ENCODE data around the gene CABLES1. TPM values are rescaled to one million over a fixed set of nuclear protein-coding genes. Genes with fewer than 3 reads are reported as not detected.

Gene CABLES1
- total and polyA plus RNA-seq, 2 of the 8 experiments (the other 6 are each of a cell fraction or from before 2014, with no cell fraction given), result 9.2 to 26.4 TPM

- no peak overlapping the region for H2BK120ac ChIP-seq (replicated peaks; ENCODE audit: low read depth, low read length)
- H3K4me3 ChIP-seq (ENCODE audit: extremely low read depth in 1 of 4, insufficient read depth in 2 of 4, low read depth in 3 of 4, low read length in 4 of 4), result no peak overlapping the region
- no peak overlapping the region for H2BK15ac ChIP-seq (ENCODE audit: low read length)
- no peak overlapping the region for H3K27ac ChIP-seq (ENCODE audit: low read depth, low read length)
- FAIRE-seq, result no peak
- ChIA-PET POLR2A (ENCODE audit: partially characterized antibody) (no interaction called here), CTCF (ENCODE audit: partially characterized antibody) (interaction anchor here (2.4 kb wide), 1 partner anchor 10 kb away, joined by 13 read pairs; no protein-coding TSS in a partner anchor)
- H3K27me3 ChIP-seq (replicated peaks in 1 of 4; ENCODE audit: control insufficient read depth in 3 of 4, extremely low read depth in 1 of 4, insufficient read depth in 3 of 4, low read length in 3 of 4), result no peaks in the 10 kb centered on the region
- H3K56ac ChIP-seq (replicated peaks; ENCODE audit: insufficient read length, low read depth, low read length), result no peak overlapping the region
- H3K79me2 ChIP-seq (ENCODE audit: control insufficient read depth in 1 of 2, insufficient read depth in 2 of 2, low read length in 2 of 2), result no peaks in the 10 kb centered on the region
- no peak overlapping the region for H4K91ac ChIP-seq (replicated peaks; ENCODE audit: insufficient read length, low read length)
- no peak overlapping the region for H3K4me2 ChIP-seq (ENCODE audit: insufficient read depth in 1 of 2, low read depth in 2 of 2, low read length in 2 of 2)
- no peak overlapping the region for H2AFZ ChIP-seq (ENCODE audit: low read length)
- 92% methylated on average over 11 of the region's 11 CpGs; no CpG with 5 or more reads in 1 of the 2 experiments for WGBS, 2 experiments (ENCODE audit: extremely low coverage in 1 of 2, insufficient coverage in 1 of 2, insufficient read length in 1 of 2, insufficient replicate concordance in 2 of 2, low coverage in 1 of 2, low lambda C conversion rate in 2 of 2, missing lambda C conversion rate in 1 of 2)
- no peak overlapping the region for H3K23ac ChIP-seq (ENCODE audit: insufficient read length)
- H3K9me3 ChIP-seq (ENCODE audit: insufficient read depth in 2 of 2, low read depth in 1 of 2, low read length in 1 of 2), result no peaks in the 10 kb centered on the region
- no peak overlapping the region for H2AK5ac ChIP-seq (ENCODE audit: low read depth, low read length)
- no peaks in the 10 kb centered on the region for H3K79me1 ChIP-seq (ENCODE audit: low read depth, low read length)
- no peak overlapping the region for H2BK20ac ChIP-seq (ENCODE audit: low read length)
- H2BK5ac ChIP-seq (ENCODE audit: low read depth, low read length), result no peak overlapping the region
- no peak overlapping the region for H3K18ac ChIP-seq (ENCODE audit: extremely low read depth, low read length)
- no peaks in the 10 kb centered on the region for H3K4me1 ChIP-seq (replicated peaks in 1 of 4; ENCODE audit: control insufficient read depth in 3 of 4, insufficient read depth in 4 of 4, low read length in 3 of 4)
- no peaks in the 10 kb centered on the region; the same call in 1 of the 2 replicates for H3K23me2 ChIP-seq (ENCODE audit: low read depth, low read length)
- H3K14ac ChIP-seq (ENCODE audit: insufficient read length), result no peak overlapping the region
- H4K5ac ChIP-seq (ENCODE audit: insufficient read length, low read depth, low read length), result no peak overlapping the region
- H3K9ac ChIP-seq (replicated peaks in 1 of 4; ENCODE audit: extremely low read depth in 1 of 4, low read depth in 3 of 4, low read length in 3 of 4), result no peak overlapping the region
- peaks cover 0 to 2% of the 10 kb centered on the region in 2 experiments for H4K20me1 ChIP-seq (replicated peaks in 1 of 2; ENCODE audit: control insufficient read depth in 1 of 2, insufficient read depth in 2 of 2, low read length in 2 of 2)
- no peak overlapping the region for H3K4ac ChIP-seq (replicated peaks; ENCODE audit: insufficient read length, low read depth, low read length)
- H2BK12ac ChIP-seq (ENCODE audit: low read depth, low read length), result no peak overlapping the region
- no peak for DNase-seq (ENCODE audit: low read depth in 1 of 2, low spot score in 2 of 2)
- H3K36me3 ChIP-seq (ENCODE audit: control insufficient read depth in 2 of 4, insufficient read depth in 4 of 4, low read length in 3 of 4), result peaks cover 0 to 41% (median 12%) of the 10 kb centered on the region in 4 experiments; a peak in 5 of 8 replicates
- peak overlapping the region; percentile 29; the same call in 1 of the 2 replicates for H4K8ac ChIP-seq (ENCODE audit: extremely low read depth, insufficient read depth, low read length)
- TF ChIP-seq RNF2 (IDR thresholded peaks at IDR 0.05; ENCODE audit: borderline replicate concordance, low read depth, low read length, missing control alignments, poor library complexity, severe bottlenecking) (no peak), GABPA (IDR thresholded peaks at IDR 0.05; ENCODE audit: borderline replicate concordance, insufficient read depth, low read length) (no peak), CTBP2 (IDR thresholded peaks at IDR 0.05; ENCODE audit: borderline replicate concordance, insufficient read depth, insufficient read length, low read length) (no peak), ASH2L (IDR thresholded peaks at IDR 0.05; ENCODE audit: low read length) (no peak), CTCF (IDR thresholded peaks at IDR 0.05; ENCODE audit: control extremely low read depth in 1 of 3, insufficient read depth in 1 of 3, low read depth in 1 of 3, low read length in 3 of 3) (no peak), CEBPB (IDR thresholded peaks at IDR 0.05; ENCODE audit: low read depth, low read length) (no peak), NRF1 (IDR thresholded peaks at IDR 0.05; ENCODE audit: low read depth, low read length) (no peak)
Measured at GRCh38 chr18:23217781-23218180, 82.5 kb downstream of the CABLES1 start.
